Measurements from ENCODE around the gene ALOX15. TPM values are rescaled to one million over a fixed set of nuclear protein-coding genes. Genes with fewer than 3 reads are reported as not detected.
"Not testable (repeated sequence)": the region's sequence is repeated elsewhere in the genome, so short reads cannot be mapped to it uniquely, and the experiment has no call there.

The ALOX15 gene
- polyA plus RNA-seq, 1 donor = 0.25 TPM

GRCh38 chr17:4594406-4594805, 47.1 kb downstream of the ALOX15 start:
- no peak for DNase-seq

GRCh38 chr17:4593021-4593421, 48.5 kb downstream of the ALOX15 start:
- DNase-seq = no peak

- DNase-seq = no peak
These were observed 49.1 kb downstream of the ALOX15 start for GRCh38 chr17:4592240-4593005.

GRCh38 chr17:4591529-4591928, 49.9 kb downstream of the ALOX15 start:
- DNase-seq = no peak

GRCh38 chr17:4590981-4591453, 50.5 kb downstream of the ALOX15 start:
- no peak for DNase-seq

GRCh38 chr17:4590042-4590441, 51.4 kb downstream of the ALOX15 start:
- not testable (repeated sequence) for DNase-seq

- no peak for DNase-seq
These were observed 52.4 kb downstream of the ALOX15 start for GRCh38 chr17:4588898-4589625.

- no peak for DNase-seq
These were observed 53.1 kb downstream of the ALOX15 start for GRCh38 chr17:4588391-4588790.

GRCh38 chr17:4587803-4588202, 53.7 kb downstream of the ALOX15 start:
- no peak for DNase-seq

GRCh38 chr17:4587195-4587594, 54.3 kb downstream of the ALOX15 start:
- DNase-seq = no peak

GRCh38 chr17:4586043-4586442, 55.4 kb downstream of the ALOX15 start:
- DNase-seq = no peak

GRCh38 chr17:4585638-4585994, 55.9 kb downstream of the ALOX15 start:
- DNase-seq = no peak

GRCh38 chr17:4584917-4585637, 56.4 kb downstream of the ALOX15 start:
- DNase-seq = peak; percentile 75

GRCh38 chr17:4584101-4584916, 57.2 kb downstream of the ALOX15 start, which contains the start of gene SMTNL2:
Gene SMTNL2, plus strand, starts transcription at chr17:4584529. Its CDS starts 77 bp downstream, at chr17:4584606.
- peak; percentile 78 for DNase-seq

- no peak for DNase-seq
These were observed 57.7 kb downstream of the ALOX15 start for GRCh38 chr17:4583782-4584100.

GRCh38 chr17:4583206-4583605, 58.3 kb downstream of the ALOX15 start:
- no peak for DNase-seq

- no peak for DNase-seq
These were observed 58.8 kb downstream of the ALOX15 start for GRCh38 chr17:4582691-4583090.

- DNase-seq = no peak
These were observed 59.4 kb downstream of the ALOX15 start for GRCh38 chr17:4582101-4582501.

Data from left kidney (tissue), 2 donors.